HG03378 (cell line): ENCODE results near the gene ZNF467.

ENCODE experiments used
- ATAC-seq: cut with Tn5 transposase; IDR thresholded peaks from one replicate; pipeline ENCODE4 v1.9.1; 2021; ENCODE audit warnings: mild to moderate bottlenecking, moderate library complexity; ENCODE audit not compliant: unreplicated experiment

Gene ZNF467, protein sequence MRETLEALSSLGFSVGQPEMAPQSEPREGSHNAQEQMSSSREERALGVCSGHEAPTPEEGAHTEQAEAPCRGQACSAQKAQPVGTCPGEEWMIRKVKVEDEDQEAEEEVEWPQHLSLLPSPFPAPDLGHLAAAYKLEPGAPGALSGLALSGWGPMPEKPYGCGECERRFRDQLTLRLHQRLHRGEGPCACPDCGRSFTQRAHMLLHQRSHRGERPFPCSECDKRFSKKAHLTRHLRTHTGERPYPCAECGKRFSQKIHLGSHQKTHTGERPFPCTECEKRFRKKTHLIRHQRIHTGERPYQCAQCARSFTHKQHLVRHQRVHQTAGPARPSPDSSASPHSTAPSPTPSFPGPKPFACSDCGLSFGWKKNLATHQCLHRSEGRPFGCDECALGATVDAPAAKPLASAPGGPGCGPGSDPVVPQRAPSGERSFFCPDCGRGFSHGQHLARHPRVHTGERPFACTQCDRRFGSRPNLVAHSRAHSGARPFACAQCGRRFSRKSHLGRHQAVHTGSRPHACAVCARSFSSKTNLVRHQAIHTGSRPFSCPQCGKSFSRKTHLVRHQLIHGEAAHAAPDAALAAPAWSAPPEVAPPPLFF

DNA sequence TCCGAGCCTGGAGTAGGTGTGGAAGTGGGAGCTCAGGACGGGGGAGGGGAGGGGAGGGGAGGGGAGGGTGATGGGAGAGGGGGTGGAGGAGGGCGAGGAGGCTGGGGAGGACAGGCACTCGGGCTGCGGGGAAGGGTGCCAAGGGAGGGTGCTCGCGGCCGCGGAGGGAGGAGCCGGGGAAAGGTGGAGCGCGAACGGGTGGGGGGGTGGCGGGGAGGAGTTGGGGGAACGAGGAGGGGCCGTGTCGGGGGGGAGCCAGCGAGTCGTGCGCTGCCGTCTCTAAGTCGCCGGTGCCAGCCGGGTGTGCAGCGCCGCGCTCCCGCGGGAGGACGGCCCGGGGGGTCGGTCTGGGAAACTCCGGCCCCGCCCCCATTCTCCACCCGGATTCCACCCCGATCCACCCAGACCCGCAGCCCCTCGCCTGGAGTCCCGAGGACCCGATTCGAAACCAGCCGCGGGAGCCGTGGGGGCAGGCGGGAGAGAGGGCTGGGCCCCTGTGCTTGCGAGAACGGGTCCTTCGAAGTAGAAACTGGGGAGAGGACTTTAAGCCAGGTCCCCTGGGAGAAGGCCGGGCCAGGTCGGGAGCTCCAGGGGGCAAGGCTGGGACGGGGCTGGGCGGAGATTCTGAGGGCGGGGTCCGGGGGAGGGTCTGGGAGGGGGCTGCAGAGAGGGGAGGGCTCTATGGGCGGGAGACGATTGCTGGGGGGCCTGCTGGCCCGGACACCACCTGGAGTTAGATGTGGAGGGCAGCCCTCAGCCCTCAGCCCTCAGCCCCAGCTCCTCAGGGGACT, at the start of gene ZNF467:
Gene ZNF467 (minus strand): TSS at position 143 of the 791 bp plus-strand sequence. CDS start 2,556 bp downstream, outside the sequence.
- no peak for ATAC-seq

DNA sequence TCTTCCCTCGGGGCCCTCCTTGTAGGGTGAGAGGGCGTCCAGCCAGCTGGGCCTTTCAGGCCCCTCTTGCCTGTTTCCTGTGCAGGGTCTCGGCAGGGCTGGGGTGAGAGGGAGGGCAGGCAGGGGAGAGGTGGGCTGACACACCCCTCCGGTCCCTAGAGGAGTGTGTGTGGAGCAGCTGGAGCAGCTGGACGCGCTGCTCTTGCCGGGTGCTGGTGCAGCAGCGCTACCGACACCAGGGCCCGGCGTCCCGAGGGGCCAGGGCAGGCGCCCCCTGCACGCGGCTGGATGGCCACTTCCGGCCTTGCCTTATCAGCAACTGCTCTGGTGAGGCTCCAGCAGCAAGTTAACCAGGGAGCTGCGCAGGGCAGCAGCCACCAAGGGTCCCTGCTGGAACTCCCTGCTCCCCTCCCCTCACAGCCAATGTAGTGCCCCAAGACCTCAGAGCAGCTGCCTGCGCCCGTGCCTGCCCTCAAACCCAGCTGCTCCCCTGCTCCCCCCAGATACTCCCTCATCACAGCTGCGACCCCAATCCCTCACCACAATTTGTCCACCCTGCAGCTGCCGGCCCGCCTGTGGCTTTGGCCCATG, 49.1 kb upstream of the ZNF467 start:
- no peak for ATAC-seq

DNA sequence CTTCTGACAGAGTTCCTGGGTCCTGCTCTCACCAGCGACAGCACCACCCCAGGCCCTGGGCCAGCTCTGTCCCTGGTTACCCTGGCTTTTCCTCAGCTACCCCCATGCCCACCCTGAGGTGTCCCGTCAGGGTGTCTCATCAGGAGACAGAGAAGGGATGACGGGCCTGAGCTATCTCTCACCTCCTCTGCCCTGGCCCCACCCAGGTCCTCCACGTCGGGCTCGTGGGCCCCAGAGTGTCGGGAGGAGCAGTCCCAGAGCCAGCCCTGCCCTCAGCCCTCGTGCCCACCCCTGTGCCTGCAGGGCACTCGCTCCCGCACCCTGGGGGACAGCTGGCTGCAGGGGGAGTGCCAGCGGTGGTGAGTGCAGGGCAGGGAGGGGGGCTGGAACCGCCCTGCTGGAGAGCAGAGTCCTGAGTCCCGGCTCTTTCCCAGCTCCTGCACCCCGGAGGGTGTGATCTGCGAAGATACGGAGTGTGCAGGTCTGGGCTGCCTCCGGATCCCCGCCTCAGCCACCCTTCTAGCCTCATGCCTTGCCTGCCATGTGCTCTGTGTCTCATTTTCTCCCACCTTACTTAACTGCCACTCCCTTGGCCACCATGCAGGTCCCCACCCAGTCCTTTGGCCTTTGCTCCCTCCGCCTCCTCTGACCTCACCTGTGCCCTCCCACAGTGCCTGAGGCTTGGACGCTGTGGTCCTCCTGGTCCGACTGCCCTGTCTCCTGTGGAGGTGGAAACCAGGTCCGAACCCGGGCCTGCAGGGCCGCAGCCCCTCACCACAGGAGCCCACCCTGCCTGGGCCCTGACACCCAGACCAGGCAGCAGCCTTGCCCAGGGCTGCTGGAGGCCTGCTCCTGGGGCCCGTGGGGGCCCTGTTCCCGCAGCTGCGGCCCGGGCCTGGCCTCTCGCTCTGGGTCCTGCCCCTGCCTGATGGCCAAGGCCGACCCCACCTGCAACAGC, 48.1 kb upstream of the ZNF467 start:
- no peak for ATAC-seq

DNA sequence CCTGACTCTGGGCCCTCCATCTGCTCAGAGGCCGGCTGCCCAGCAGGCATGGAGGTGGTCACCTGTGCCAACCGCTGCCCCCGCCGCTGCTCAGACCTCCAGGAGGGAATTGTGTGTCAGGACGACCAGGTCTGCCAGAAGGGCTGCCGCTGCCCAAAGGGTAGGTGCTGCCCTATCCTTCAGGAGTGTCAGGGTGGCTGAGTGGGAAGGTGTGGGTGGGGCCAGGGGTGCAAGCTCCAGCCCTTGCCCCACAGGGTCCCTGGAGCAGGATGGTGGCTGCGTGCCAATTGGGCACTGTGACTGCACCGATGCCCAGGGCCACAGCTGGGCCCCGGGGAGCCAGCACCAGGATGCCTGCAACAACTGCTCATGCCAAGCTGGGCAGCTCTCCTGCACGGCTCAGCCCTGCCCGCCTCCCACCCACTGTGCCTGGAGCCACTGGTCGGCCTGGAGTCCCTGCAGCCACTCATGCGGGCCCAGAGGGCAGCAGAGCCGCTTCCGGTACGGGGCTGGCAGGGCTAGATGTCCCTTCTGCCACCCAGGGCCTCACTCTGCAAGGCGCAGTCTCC, 47.3 kb upstream of the ZNF467 start:
- no peak for ATAC-seq

DNA sequence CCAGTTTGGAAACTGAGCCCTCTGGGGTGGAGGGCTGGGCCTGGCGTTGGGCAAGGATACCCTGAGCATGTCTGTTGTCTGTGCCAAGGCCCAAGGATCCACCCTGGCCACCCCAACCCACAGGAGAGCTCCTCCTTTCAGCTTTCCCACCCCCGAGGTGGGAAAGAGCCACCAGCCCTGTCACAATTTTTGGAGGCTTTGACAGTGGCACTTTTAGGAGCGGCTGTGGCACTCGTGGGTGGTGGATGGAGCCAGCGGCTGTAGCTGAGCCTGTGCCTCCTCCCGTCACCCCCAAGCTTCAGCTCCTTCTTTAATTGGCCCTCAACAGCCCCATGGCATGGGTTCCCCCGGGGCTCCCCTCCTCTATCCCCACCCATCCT, 46.6 kb upstream of the ZNF467 start:
- ATAC-seq, result no peak

DNA sequence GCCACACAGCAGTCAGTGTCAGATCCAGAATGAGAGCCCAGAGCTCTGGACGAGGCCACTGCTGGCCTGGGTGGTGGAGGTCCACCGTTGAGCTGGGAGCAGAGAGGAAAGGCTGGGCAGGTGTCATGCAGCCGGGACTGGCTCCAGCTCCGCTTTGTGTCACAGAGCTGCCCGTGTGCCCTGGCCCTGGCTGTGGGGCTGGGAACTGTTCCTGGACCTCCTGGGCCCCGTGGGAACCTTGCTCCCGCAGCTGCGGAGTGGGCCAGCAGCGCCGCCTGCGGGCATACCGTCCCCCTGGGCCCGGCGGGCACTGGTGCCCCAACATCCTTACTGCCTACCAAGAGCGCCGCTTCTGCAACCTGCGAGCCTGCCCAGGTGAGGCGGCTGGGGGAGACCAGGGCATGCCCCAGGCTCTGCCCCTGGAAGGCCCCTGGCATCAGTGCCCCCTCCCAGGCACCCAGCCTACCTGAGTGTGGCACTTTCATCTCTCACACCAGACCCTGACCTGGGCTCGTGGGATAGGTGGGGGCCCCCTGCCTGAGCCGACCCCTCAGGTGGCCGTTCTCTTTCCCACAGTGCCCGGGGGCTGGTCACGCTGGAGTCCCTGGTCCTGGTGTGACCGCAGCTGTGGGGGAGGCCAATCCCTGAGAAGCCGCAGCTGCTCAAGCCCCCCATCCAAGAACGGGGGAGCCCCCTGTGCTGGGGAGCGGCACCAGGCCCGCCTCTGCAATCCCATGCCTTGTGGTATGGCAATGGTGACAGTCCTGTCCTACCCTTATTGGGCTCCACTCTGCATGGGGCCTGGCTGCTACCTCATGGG, 46.0 kb upstream of the ZNF467 start:
- ATAC-seq, result no peak

DNA sequence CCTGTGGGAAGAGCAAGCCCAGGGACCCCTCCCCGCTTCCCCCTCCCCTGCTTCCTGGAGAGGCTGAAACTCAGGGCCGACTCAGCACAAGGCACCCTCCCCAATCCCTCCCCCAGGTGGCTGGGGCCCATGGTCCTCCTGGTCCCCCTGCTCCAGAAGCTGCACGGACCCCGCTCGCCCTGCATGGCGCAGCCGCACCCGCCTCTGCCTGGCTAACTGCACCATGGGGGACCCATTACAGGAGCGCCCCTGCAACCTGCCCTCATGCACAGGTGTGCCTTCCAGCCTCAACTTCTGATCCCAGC, 45.1 kb upstream of the ZNF467 start:
- ATAC-seq, result no peak

DNA sequence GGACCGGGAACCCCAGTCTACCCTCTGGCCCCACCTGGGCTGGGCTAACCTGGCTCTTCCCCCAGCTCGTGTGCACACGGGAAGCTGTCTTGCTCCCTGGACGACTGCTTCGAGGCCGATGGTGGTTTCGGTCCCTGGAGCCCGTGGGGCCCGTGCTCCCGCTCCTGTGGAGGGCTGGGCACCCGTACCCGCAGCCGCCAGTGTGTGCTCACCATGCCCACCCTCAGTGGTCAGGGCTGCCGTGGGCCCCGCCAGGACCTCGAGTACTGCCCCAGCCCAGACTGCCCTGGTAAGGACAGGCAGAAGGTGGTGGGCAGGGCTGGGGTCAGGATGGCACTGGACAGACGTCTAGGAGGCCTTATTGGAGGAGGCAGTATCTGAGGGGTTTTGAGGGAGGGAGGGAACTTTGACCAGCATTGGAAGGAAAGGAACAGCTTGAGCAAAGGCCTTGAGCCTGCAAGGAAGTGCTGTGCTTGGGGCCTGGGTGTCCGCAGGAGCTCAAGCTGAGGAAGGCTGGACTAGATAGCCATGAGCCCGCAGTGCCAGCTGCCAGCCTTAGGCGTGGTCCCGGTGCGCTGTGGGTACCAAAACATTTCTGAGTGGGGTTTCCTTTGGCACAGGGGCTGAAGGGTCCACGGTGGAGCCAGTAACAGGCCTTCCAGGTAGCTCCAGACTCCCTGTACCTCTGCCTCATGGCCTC, 44.6 kb upstream of the ZNF467 start:
- no peak for ATAC-seq

DNA sequence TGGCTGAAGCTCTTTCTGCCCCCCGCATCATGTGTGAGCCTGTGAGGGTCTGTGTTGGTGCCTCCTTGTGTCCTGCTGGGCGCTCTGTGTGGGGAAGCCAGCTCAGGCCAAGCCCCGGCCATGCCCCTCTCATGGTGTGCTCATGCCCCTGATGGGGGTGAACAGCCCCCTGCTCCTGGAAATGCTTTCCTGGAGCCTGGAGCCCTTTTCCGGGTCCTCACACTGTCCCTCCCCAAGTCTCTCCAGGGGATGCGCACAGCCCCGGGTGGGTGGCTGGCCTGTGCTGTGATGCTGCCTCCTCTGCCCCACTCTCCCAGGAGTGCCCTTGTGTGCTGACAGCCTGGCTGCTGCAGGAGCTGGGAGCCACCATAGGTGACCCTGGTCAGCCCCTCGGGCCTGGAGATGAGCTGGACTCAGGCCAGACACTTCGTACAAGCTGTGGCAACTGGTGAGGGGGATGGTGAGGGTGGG, 43.9 kb upstream of the ZNF467 start:
- ATAC-seq, result no peak

DNA sequence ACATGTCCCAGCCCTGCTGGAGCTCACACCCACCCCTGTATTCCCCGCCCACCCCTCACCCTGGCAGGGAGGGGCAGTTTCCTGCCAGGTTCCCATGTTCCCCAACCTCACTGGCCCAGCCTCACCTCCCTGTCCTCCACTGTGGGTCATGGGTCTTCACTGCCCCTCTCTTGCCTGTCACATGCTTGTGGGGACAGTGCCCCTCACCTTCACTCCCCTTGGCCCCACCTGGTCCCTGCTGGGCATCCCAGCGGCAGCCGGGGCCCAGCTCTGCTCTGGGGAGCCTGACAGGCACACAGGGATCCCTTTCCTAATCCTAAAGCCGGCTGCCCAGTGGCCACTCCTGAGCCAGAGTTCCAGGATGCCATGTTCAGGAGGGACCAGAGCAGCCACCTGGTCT, 43.4 kb upstream of the ZNF467 start:
- no peak for ATAC-seq

DNA sequence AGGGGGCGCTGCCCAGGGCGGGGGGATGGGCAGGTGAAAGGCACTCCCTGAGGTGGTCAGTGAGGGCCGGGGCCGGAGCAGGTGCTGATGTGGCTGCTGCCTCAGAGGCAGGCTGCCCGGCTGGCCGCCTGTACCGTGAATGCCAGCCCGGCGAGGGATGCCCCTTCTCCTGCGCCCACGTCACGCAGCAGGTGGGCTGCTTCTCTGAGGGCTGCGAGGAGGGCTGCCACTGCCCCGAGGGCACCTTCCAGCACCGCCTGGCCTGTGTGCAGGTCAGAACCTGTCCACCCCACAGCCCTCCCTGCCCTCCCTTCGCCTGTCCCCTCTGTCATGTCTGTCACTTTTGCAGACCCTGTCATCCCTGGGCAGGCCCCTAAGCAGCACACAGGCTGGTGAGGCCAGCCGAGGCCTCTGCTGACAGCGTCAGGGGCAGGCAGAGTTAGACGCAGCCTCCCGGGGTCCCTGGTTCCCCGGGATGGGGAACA, 42.9 kb upstream of the ZNF467 start:
- ATAC-seq, result no peak

DNA sequence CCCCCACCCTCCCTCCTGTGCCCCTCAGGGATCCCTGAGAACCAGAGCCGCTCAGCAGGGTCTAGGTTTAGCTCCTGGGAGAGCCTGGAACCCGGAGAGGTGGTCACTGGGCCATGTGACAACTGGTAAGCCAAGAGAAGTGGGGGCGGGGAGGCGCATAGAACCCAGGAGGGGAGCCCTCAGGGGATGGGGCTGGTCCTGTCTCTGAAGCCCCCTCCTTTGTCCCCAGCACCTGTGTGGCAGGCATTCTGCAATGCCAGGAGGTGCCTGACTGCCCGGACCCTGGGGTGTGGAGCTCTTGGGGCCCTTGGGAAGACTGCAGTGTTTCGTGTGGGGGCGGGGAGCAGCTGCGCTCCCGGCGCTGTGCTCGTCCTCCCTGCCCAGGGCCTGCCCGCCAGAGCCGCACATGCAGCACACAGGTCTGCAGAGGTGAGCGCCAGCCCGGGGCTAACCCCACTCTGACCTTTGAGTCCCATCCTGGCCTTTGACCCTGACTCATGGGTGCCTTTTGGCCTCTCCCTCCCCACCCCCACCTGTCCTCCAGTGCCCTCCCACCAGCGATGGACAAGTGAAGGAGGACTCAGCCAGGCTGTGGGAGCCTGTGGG, 42.4 kb upstream of the ZNF467 start:
- ATAC-seq, result no peak

DNA sequence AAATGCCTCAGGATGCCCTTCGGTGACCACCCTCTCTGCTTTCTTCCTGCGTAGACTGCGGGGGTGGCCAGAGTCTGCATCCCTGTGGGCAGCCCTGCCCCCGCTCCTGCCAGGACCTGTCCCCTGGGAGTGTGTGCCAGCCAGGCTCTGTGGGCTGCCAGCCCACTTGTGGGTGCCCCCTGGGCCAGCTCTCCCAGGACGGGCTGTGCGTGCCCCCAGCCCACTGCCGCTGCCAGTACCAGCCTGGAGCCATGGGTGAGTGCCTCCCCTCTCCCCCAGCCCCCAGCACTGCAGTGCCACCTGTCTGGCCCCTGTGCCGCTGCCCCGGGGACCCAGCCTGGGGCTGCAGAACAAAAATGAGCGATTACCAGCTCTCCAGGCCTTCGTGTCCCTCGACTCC, 41.7 kb upstream of the ZNF467 start:
- ATAC-seq, result no peak

DNA sequence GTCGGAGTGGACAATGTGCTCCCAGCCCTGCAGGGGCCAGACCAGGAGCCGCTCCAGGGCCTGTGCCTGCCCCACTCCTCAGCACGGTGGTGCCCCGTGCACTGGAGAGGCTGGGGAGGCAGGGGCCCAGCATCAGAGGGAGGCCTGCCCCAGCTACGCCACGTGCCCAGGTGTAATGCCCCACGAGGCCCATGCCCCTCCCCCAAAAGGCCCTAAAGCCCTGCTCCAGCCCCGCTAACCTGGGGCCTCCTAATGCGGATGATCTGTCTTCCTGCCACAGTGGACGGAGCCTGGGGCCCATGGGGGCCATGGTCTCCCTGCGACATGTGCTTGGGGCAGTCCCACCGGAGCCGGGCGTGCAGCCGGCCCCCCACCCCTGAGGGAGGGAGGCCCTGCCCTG, 41.1 kb upstream of the ZNF467 start:
- no peak for ATAC-seq

DNA sequence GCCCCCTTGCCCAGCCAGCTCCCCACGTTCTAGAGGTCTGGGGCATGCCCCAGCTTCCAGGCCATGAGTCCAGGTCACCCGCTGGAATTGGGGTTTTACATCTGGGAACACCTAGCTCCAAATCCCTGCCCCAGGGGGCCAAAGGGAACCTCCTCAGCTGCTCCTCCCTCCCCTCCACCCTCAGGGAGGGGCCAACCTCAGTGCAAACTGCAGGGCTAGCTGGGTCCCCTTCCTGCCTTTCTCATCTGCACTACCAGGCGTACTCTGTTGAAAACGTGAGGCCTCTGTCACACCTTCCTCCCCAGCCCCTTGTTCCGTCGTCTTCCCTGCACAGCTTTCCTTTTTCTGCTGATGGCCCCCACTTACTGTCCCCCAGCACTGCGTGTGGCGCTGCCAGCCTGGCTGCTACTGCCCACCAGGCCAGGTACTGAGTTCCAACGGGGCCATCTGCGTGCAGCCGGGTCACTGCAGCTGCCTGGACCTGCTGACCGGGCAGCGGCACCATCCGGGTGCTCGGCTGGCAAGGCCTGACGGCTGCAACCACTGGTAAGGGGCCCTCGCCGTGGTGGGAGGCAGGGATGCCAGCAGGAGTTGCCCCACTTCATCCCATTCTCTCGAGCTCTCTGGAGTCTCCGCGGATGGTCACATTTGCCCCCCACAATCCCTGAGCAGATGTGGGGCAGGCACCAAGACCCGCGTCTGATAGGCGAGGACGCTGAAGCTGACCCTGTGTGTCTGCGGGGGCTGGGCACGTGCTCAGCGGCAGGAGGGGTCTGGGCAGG, 40.1 kb upstream of the ZNF467 start:
- no peak for ATAC-seq

DNA sequence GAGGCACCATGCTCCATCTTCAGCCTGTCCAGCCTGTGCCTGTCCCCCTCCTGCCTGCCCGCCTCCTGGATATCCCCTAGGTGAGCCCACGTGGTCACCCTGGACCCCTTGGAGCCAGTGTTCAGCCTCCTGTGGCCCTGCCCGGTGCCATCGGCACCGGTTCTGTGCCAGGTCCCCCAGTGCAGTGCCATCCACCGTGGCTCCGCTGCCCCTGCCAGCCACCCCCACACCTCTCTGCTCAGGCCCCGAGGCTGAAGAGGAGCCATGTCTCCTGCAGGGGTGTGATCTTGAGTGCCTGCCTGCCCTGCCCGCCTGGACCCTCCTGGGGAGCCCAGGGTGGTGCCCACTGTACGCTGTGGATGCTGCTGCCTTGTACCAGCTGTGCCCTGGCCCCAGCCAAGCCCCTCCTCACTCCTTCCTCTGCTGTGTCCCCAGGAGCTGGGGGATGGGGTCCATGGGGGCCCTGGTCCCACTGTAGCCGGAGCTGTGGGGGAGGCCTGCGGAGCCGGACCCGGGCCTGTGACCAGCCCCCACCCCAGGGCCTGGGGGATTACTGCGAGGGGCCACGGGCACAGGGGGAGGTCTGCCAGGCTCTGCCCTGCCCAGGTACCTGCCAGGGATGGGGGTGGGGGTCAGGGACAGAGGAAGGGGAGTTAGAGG, 38.6 kb upstream of the ZNF467 start:
- no peak for ATAC-seq

DNA sequence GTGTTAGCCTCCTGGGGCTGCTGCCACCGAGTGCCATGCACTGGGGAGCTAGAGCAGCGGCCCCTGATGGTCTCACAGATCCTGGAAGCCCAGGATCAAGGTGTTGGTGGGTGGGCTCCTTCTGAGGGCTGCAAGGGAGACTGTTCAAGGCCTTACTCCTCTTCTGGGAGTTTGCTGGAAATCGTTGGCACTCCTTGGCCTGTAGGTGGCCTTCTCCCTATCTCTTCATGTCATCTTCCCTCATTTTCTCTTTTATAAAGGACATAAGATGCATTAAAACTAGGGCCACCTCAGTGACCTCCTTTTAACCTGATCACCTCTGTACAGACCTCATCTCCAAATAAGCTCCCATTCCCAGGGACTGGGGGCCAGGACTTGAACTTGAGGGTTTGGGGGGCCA, 37.8 kb upstream of the ZNF467 start:
- no peak for ATAC-seq
